K562 (cell line): ENCODE measurements around the gene CENPO. TPM values are rescaled to one million over a fixed set of nuclear protein-coding genes. Genes with fewer than 3 reads are reported as not detected.

ENCODE experiments used
- CCAR2 ChIP-seq: fragments of 200-400 bp; formaldehyde crosslinking; IDR thresholded peaks from 2 replicates; pipeline ENCODE4 v1.6.1; 2017; ENCODE audit warnings: mild to moderate bottlenecking, low read depth, low read length
- FOXJ3 ChIP-seq: sonication (generic); formaldehyde crosslinking; IDR thresholded peaks from 2 replicates; pipeline ENCODE4 v1.4.0; 2020; ENCODE audit warnings: mild to moderate bottlenecking, missing genetic modification reagents
- GATA2 ChIP-seq: sonication (generic); formaldehyde crosslinking; IDR thresholded peaks from 2 replicates; pipeline ENCODE4 v1.4.0; 2020; ENCODE audit warnings: mild to moderate bottlenecking, missing genetic modification reagents
- NONO ChIP-seq, 2 experiments: fragments of 200-400 bp in 1 of 2; fragments of 450-650 bp in 1 of 2; formaldehyde crosslinking in 1 of 2; IDR thresholded peaks; 2 replicates each; pipeline ENCODE4 v1.6.1; 2017; ENCODE audit warnings: low read depth in 2 of 2, mild to moderate bottlenecking in 2 of 2, moderate library complexity in 2 of 2, low read length in 1 of 2
- SMARCA5 ChIP-seq: fragments of 450-650 bp; IDR thresholded peaks from 2 replicates; pipeline ENCODE4 v1.6.1; 2016
- SP1 ChIP-seq: sonication (generic); formaldehyde crosslinking; IDR thresholded peaks from 2 replicates; pipeline ENCODE4 v1.8.1; 2022; ENCODE audit warnings: mild to moderate bottlenecking, missing genetic modification reagents
- SUPT5H ChIP-seq: fragments of 450-650 bp; IDR thresholded peaks from 2 replicates; pipeline ENCODE4 v1.6.1; 2016
- ZNF184 ChIP-seq: sonication (generic); formaldehyde crosslinking; IDR thresholded peaks from 2 replicates; pipeline ENCODE4 v1.5.0; 2020; ENCODE audit warnings: missing genetic modification reagents
- ZNF253 ChIP-seq: fragments of 250-450 bp; sonication (Bioruptor Pico); conservative IDR thresholded peaks from 2 replicates; pipeline ENCODE4 v1.6.1; 2021; ENCODE audit warnings: mild to moderate bottlenecking
- ZSCAN29 ChIP-seq: fragments of 450-650 bp; IDR thresholded peaks from 2 replicates; pipeline ENCODE4 v1.6.1; 2017
- polyA plus RNA-seq, 8 experiments: library from polyadenylated mRNA; depleted of rRNA in 4 of 8; stranded (reverse) in 5 of 8; unstranded in 3 of 8; fragments of >200 nt; fragmentation: Nextera tagmentation in 2 of 8; fragmentation: Illumina TruSeq in 1 of 8; extraction: Ambion mirVana in 2 of 8; extraction: Trizol in 1 of 8; gene quantifications; 2 replicates each; pipeline versions ENCODE4 v1.2.1 to v1.2.3, GENCODE V29; 2011 to 2014; ENCODE audit warnings: inconsistent platforms in 1 of 8, missing spikeins in 1 of 8
- total RNA-seq, 7 experiments: library from RNA; depleted of rRNA in 6 of 7; stranded (reverse); fragments of >200 nt in 6 of 7; fragmentation: Illumina TruSeq in 2 of 7; extraction: Trizol in 2 of 7; gene quantifications; 2 replicates each; pipeline versions ENCODE4 v1.2.1 to v1.2.3, GENCODE V29; 2011 to 2021; ENCODE audit warnings: low replicate concordance in 1 of 7
- TF ChIP-seq, protein P1 (sequence below): fragments of 450-650 bp; IDR thresholded peaks from 2 replicates; pipeline ENCODE4 v1.6.1; 2016; ENCODE audit warnings: borderline replicate concordance
- TF ChIP-seq, protein P2 (sequence below): fragments of 450-650 bp; IDR thresholded peaks from 2 replicates; pipeline ENCODE4 v1.6.1; 2016; ENCODE audit warnings: low read depth

The CENPO gene
- total and polyA plus RNA-seq, 9 of the 15 experiments (the other 6 are each of a cell fraction or from before 2014, with no cell fraction given) = 30.6 to 59.4 (median 38.9) TPM

- TF ChIP-seq SUPT5H = peak; percentile 83
- TF ChIP-seq, protein P1, sequence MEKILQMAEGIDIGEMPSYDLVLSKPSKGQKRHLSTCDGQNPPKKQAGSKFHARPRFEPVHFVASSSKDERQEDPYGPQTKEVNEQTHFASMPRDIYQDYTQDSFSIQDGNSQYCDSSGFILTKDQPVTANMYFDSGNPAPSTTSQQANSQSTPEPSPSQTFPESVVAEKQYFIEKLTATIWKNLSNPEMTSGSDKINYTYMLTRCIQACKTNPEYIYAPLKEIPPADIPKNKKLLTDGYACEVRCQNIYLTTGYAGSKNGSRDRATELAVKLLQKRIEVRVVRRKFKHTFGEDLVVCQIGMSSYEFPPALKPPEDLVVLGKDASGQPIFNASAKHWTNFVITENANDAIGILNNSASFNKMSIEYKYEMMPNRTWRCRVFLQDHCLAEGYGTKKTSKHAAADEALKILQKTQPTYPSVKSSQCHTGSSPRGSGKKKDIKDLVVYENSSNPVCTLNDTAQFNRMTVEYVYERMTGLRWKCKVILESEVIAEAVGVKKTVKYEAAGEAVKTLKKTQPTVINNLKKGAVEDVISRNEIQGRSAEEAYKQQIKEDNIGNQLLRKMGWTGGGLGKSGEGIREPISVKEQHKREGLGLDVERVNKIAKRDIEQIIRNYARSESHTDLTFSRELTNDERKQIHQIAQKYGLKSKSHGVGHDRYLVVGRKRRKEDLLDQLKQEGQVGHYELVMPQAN = peak; percentile 86; the same call in 1 of the 2 replicates
- peak in 1 of 2 experiments; percentile 29; a peak in 1 of 4 replicates for TF ChIP-seq NONO (IDR thresholded peaks at IDR 0.05; ENCODE audit: low read depth in 2 of 2, low read length in 1 of 2)
- peak; percentile 98 for TF ChIP-seq SP1
- TF ChIP-seq GATA2 (CRISPR knock-in tag) = peak; percentile 67
- no peak for TF ChIP-seq FOXJ3 (CRISPR knock-in tag)
- TF ChIP-seq ZNF184 (CRISPR knock-in tag) = no peak
- no peak for TF ChIP-seq ZSCAN29
- 0 out of 2 replicates have a peak, but pooled peaks have one; percentile 0 for TF ChIP-seq SMARCA5
- TF ChIP-seq, protein P2, sequence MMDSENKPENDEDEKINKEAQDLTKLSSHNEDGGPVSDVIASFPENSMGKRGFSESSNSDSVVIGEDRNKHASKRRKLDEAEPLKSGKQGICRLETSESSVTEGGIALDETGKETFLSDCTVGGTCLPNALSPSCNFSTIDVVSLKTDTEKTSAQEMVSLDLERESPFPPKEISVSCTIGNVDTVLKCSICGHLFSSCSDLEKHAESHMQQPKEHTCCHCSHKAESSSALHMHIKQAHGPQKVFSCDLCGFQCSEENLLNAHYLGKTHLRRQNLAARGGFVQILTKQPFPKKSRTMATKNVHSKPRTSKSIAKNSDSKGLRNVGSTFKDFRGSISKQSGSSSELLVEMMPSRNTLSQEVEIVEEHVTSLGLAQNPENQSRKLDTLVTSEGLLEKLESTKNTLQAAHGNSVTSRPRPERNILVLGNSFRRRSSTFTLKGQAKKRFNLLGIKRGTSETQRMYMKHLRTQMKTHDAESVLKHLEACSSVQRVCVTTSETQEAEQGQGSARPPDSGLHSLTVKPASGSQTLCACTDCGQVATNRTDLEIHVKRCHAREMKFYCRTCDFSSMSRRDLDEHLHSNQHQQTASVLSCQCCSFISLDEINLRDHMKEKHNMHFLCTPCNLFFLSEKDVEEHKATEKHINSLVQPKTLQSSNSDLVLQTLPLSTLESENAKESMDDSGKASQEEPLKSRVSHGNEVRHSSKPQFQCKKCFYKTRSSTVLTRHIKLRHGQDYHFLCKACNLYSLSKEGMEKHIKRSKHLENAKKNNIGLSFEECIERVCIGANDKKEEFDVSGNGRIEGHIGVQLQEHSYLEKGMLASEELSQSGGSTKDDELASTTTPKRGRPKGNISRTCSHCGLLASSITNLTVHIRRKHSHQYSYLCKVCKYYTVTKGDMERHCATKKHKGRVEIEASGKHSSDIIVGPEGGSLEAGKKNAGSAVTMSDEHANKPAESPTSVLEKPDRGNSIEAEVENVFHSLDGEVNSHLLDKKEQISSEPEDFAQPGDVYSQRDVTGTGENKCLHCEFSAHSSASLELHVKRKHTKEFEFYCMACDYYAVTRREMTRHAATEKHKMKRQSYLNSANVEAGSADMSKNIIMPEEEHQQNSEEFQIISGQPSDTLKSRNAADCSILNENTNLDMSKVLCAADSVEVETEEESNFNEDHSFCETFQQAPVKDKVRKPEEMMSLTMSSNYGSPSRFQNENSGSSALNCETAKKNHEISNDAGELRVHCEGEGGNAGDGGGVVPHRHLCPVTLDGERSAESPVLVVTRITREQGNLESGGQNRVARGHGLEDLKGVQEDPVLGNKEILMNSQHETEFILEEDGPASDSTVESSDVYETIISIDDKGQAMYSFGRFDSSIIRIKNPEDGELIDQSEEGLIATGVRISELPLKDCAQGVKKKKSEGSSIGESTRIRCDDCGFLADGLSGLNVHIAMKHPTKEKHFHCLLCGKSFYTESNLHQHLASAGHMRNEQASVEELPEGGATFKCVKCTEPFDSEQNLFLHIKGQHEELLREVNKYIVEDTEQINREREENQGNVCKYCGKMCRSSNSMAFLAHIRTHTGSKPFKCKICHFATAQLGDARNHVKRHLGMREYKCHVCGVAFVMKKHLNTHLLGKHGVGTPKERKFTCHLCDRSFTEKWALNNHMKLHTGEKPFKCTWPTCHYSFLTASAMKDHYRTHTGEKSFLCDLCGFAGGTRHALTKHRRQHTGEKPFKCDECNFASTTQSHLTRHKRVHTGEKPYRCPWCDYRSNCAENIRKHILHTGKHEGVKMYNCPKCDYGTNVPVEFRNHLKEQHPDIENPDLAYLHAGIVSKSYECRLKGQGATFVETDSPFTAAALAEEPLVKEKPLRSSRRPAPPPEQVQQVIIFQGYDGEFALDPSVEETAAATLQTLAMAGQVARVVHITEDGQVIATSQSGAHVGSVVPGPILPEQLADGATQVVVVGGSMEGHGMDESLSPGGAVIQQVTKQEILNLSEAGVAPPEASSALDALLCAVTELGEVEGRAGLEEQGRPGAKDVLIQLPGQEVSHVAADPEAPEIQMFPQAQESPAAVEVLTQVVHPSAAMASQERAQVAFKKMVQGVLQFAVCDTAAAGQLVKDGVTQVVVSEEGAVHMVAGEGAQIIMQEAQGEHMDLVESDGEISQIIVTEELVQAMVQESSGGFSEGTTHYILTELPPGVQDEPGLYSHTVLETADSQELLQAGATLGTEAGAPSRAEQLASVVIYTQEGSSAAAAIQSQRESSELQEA = no peak
- no peak for TF ChIP-seq ZNF253 (CRISPR knock-in tag)
- TF ChIP-seq CCAR2 = no peak
Measured at GRCh38 chr2:24792874-24793760, at the start of gene CENPO, which contains the start of gene PTRHD1 (continued).
